HepG2 (cell line): ENCODE measurements around the gene SPRED2. TPM values are rescaled to one million over a fixed set of nuclear protein-coding genes. Genes with fewer than 3 reads are reported as not detected.

Source experiments
- ATAC-seq: fragments of 200-7000 bp; cut with Tn5 transposase; 3 replicates; pipeline ENCODE4 v1.9.1; 2020; ENCODE audit warnings: mild to moderate bottlenecking, moderate library complexity
- BruUV-seq: library from RNA; stranded (reverse); fragments of 400-500 nt; replicated peaks from 2 replicates; lab custom pipeline; 2021; lab: Mats Ljungman, UMichigan
- CTCF ChIA-PET: fragments of 300-600 bp; formaldehyde crosslinking; extraction: SDS; loops from one replicate; lab custom pipeline; 2021; ENCODE audit warnings: low total read pairs, inconsistent platforms, low intra/inter-chr PET ratio; lab: Yijun Ruan, JAX
- POLR2A ChIA-PET: fragments of 350-600 bp; sonication (Branson Sonifier 250); formaldehyde crosslinking; loops from one replicate; lab custom pipeline; 2020; ENCODE audit warnings: antibody characterized with exemption, inconsistent platforms; lab: Yijun Ruan, JAX
- DNase-seq: peaks from one replicate; pipeline ENCODE4 v3.0.0-alpha.2; 2015; ENCODE audit warnings: low spot score
- FAIRE-seq: peaks from 3 replicates; lab custom pipeline; 2011; peaks lifted over from hg19 to GRCh38; lab: Jason Lieb, UNC
- H2AFZ ChIP-seq: one replicate; pipeline ENCODE4 v1.6.1; 2011; ENCODE audit warnings: low read length, inconsistent platforms
- H3K27ac ChIP-seq: fragments of 300-600 bp; 3 replicates; pipeline ENCODE4 v1.8.0; 2011; ENCODE audit warnings: mixed run types, mild to moderate bottlenecking, mixed read lengths, low read length, inconsistent platforms; ENCODE audit not compliant: insufficient read depth; ENCODE audit errors: extremely low read length
- H3K27me3 ChIP-seq, 2 experiments: fragments of 200-600 bp in 1 of 2; 2 replicates in 1 of 2; 3 replicates in 1 of 2; pipeline versions ENCODE4 v1.6.0 to v1.8.0; 2011; ENCODE audit warnings: low read length in 2 of 2, mild to moderate bottlenecking in 2 of 2, moderate library complexity in 2 of 2, inconsistent platforms in 1 of 2; ENCODE audit not compliant: insufficient read depth in 2 of 2, control insufficient read depth in 1 of 2
- H3K36me3 ChIP-seq, 2 experiments: fragments of 200-600 bp in 1 of 2; replicated peaks in 1 of 2; 2 replicates in 1 of 2; 3 replicates in 1 of 2; pipeline versions ENCODE4 v1.5.1 to v1.8.0; 2011; ENCODE audit warnings: low read length in 2 of 2, inconsistent platforms in 1 of 2; ENCODE audit not compliant: insufficient read depth in 2 of 2, control insufficient read depth in 1 of 2
- H3K4me1 ChIP-seq: 2 replicates; pipeline ENCODE4 v1.5.1; 2012; ENCODE audit warnings: low read length, inconsistent platforms; ENCODE audit not compliant: insufficient read depth
- H3K4me2 ChIP-seq: 2 replicates; pipeline ENCODE4 v1.6.0; 2011; ENCODE audit warnings: low read depth, low read length, inconsistent platforms
- H3K4me3 ChIP-seq, 3 experiments: fragments of 200-600 bp in 1 of 3; sonication (generic), shearing (Covaris generic) in 1 of 3; replicated peaks in 1 of 3; 2 replicates each; pipeline ENCODE4 v1.5.1; 2011 to 2016; ENCODE audit warnings: low read length in 3 of 3, inconsistent platforms in 2 of 3, low read depth in 2 of 3, mild to moderate bottlenecking in 2 of 3, control low read depth in 1 of 3, mixed read lengths in 1 of 3; ENCODE audit not compliant: insufficient read depth in 1 of 3
- H3K79me2 ChIP-seq: one replicate; pipeline ENCODE4 v1.6.1; 2011; ENCODE audit warnings: low read length, inconsistent platforms; ENCODE audit not compliant: insufficient read depth
- H3K9ac ChIP-seq: 2 replicates; pipeline ENCODE4 v1.6.0; 2011; ENCODE audit warnings: mild to moderate bottlenecking, low read depth, low read length, inconsistent platforms; ENCODE audit not compliant: insufficient read depth
- H3K9me3 ChIP-seq: 2 replicates; pipeline ENCODE4 v1.5.1; 2012; ENCODE audit warnings: mild to moderate bottlenecking, low read length
- H4K20me1 ChIP-seq: 2 replicates; pipeline ENCODE4 v1.6.0; 2011; ENCODE audit warnings: inconsistent platforms, mild to moderate bottlenecking, low read length, moderate library complexity; ENCODE audit not compliant: insufficient read depth
- ARID5B ChIP-seq: IDR thresholded peaks from 2 replicates; pipeline ENCODE4 v1.4.0; 2020; ENCODE audit warnings: mild to moderate bottlenecking, missing genetic modification reagents
- BATF2 ChIP-seq: sonication (generic); formaldehyde crosslinking; IDR thresholded peaks from 2 replicates; pipeline ENCODE4 v1.8.0; 2022; ENCODE audit warnings: mild to moderate bottlenecking, missing genetic modification reagents, moderate library complexity
- GABPA ChIP-seq, 2 experiments: IDR thresholded peaks; 2 replicates each; pipeline ENCODE4 v1.6.1; 2011 to 2016; ENCODE audit warnings: low read depth in 2 of 2, low read length in 1 of 2, missing biosample characterization in 1 of 2, missing genetic modification characterization in 1 of 2
- GZF1 ChIP-seq: sonication (generic); formaldehyde crosslinking; IDR thresholded peaks from 2 replicates; pipeline ENCODE4 v1.5.1; 2020; ENCODE audit warnings: mild to moderate bottlenecking, missing genetic modification reagents
- ISX ChIP-seq: sonication (generic); formaldehyde crosslinking; conservative IDR thresholded peaks from 2 replicates; pipeline ENCODE4 v1.5.0; 2020; ENCODE audit warnings: missing genetic modification reagents
- SIX4 ChIP-seq: sonication (generic); formaldehyde crosslinking; IDR thresholded peaks from 2 replicates; pipeline ENCODE4 v1.4.0; 2020; ENCODE audit warnings: missing genetic modification reagents
- SP4 ChIP-seq: sonication (generic); formaldehyde crosslinking; IDR thresholded peaks from 2 replicates; pipeline ENCODE4 v1.8.1; 2023; ENCODE audit warnings: mild to moderate bottlenecking, missing genetic modification reagents
- ZNF280D ChIP-seq: sonication (generic); formaldehyde crosslinking; IDR thresholded peaks from 2 replicates; pipeline ENCODE4 v1.5.1; 2020; ENCODE audit warnings: mild to moderate bottlenecking, missing genetic modification reagents
- ZNF329 ChIP-seq: sonication (generic); formaldehyde crosslinking; IDR thresholded peaks from 2 replicates; pipeline ENCODE4 v1.9.0; 2021; ENCODE audit warnings: low read depth, mild to moderate bottlenecking, missing genetic modification reagents
- ZNF343 ChIP-seq: sonication (generic); formaldehyde crosslinking; IDR thresholded peaks from 2 replicates; pipeline ENCODE4 v1.4.0; 2020; ENCODE audit warnings: mild to moderate bottlenecking, missing genetic modification reagents
- WGBS: methylation state at CpG from one replicate; pipeline ENCODE4 v1.1.6; 2017; ENCODE audit warnings: low lambda C conversion rate; 5-methylcytosine and 5-hydroxymethylcytosine counted together
- in situ Hi-C: cut with HindIII; loops from 2 replicates; pipeline ENCODE4 v1.10.0; 2017; ENCODE audit warnings: low pct_unique_long_range_greater_than_20kb; ENCODE audit not compliant: extremely low pct_ligation_motif_present
- intact Hi-C: fragments of 100-400 bp; cut with micrococcal nuclease; formaldehyde crosslinking; loops from one replicate; pipeline ENCODE4 v1.10.0; 2022; ENCODE audit not compliant: unreplicated experiment
- polyA plus RNA-seq, 8 experiments: library from polyadenylated mRNA; depleted of rRNA in 3 of 8; stranded (reverse) in 7 of 8; unstranded in 1 of 8; fragments of >200 nt; fragmentation: Illumina TruSeq in 4 of 8; extraction: Trizol in 4 of 8; gene quantifications; 2 replicates each; pipeline versions ENCODE4 v1.2.1 to v1.2.3, GENCODE V29; 2011 to 2016; ENCODE audit warnings: low read depth in 4 of 8, missing spikeins in 1 of 8, mixed read lengths in 1 of 8; ENCODE audit not compliant: insufficient read depth in 1 of 8
- total RNA-seq, 5 experiments: library from RNA; depleted of rRNA; stranded (reverse); fragments of >200 nt; fragmentation: Illumina TruSeq; extraction: Trizol; gene quantifications; 2 replicates each; pipeline ENCODE4 v1.2.3, GENCODE V29; 2016; ENCODE audit warnings: low read depth in 1 of 5

Gene SPRED2
- total and polyA plus RNA-seq, 2 of the 13 experiments (the other 11 are each of a cell fraction or from before 2014, with no cell fraction given), result 13.0 to 37.0 TPM

GRCh38 chr2:65417509-65418085 is 14.8 kb downstream of the SPRED2 start (continued):
- TF ChIP-seq GZF1 (CRISPR knock-in tag), result no peak
- no peak for TF ChIP-seq ARID5B (CRISPR knock-in tag)
- no peak for TF ChIP-seq GABPA (IDR thresholded peaks at IDR 0.05; ENCODE audit: low read depth, low read length)
- no peak for TF ChIP-seq GABPA (CRISPR knock-in tag; IDR thresholded peaks at IDR 0.05; ENCODE audit: low read depth)
- no peak for TF ChIP-seq SP4 (CRISPR knock-in tag)
- TF ChIP-seq, all 625 proteins: peak for 0

- Histone ChIP-seq H3K79me2 (peaks cover 99% of the 10 kb centered on the region), H3K9me3 (no peaks in the 10 kb centered on the region), H2AFZ (no peak overlapping the region), H3K4me1 (peaks cover 73% of the 10 kb centered on the region), H3K27ac (no peak overlapping the region), H3K9ac (no peak overlapping the region), H3K4me3 (no peak overlapping the region), H3K36me3 (peaks cover 8 to 11% of the 10 kb centered on the region in 2 experiments; a peak in 4 of 5 replicates), H3K4me2 (no peak overlapping the region), H4K20me1 (peaks cover 99% of the 10 kb centered on the region), H3K27me3 (no peaks in the 10 kb centered on the region)
- intact Hi-C loops (no loop called here), in situ Hi-C loops (no loop called here)
- DNase-seq (no peak), FAIRE-seq (no peak), ATAC-seq (no peak; the same call in 2 of the 3 replicates)
- ChIA-PET CTCF (no interaction called here), POLR2A (interaction anchor here (1.0 kb wide), 1 partner anchor 38 kb away, joined by 3 read pairs; no protein-coding TSS in a partner anchor)
- WGBS, result 96% methylated on average over 3 of the region's 3 CpGs
- BruUV-seq, result no TSS peak
- TF ChIP-seq ISX (no peak), SIX4 (CRISPR knock-in tag) (no peak), ZNF280D (CRISPR knock-in tag) (0 out of 2 replicates have a peak, but pooled peaks have one; percentile 33), BATF2 (CRISPR knock-in tag) (no peak), ZNF329 (CRISPR knock-in tag) (no peak), ZNF343 (CRISPR knock-in tag) (no peak)
These were observed 15.5 kb downstream of the SPRED2 start for GRCh38 chr2:65416945-65417344.
